Liver (tissue), 9 donors: ENCODE data around the gene BST1. TPM values are rescaled to one million over a fixed set of nuclear protein-coding genes. Genes with fewer than 3 reads are reported as not detected.

ENCODE experiments used
- DNase-seq: peaks from one replicate; pipeline ENCODE4 v3.0.0-alpha.2; 2017; ENCODE audit warnings: low spot score
- H3K27ac ChIP-seq, 2 donors: one replicate each; pipeline ENCODE4 v1.7.0; 2013; ENCODE audit warnings: inconsistent platforms in 2 of 2, low read length in 2 of 2, control low read depth in 1 of 2, low read depth in 1 of 2, mild to moderate bottlenecking in 1 of 2
- H3K27me3 ChIP-seq, 4 donors: one replicate each; pipeline versions ENCODE4 v1.6.1 to v1.7.0; 2013; ENCODE audit warnings: low read length in 3 of 4, inconsistent platforms in 1 of 4, mild to moderate bottlenecking in 1 of 4, moderate library complexity in 1 of 4; ENCODE audit not compliant: control insufficient read depth in 4 of 4, insufficient read depth in 4 of 4
- H3K36me3 ChIP-seq, 4 donors: one replicate each; pipeline versions ENCODE4 v1.6.1 to v1.7.0; 2013; ENCODE audit warnings: low read length in 3 of 4, mild to moderate bottlenecking in 3 of 4, low read depth in 1 of 4, moderate library complexity in 1 of 4; ENCODE audit not compliant: control insufficient read depth in 4 of 4, insufficient read depth in 3 of 4
- H3K4me1 ChIP-seq, 4 donors: one replicate each; pipeline versions ENCODE4 v1.6.1 to v1.7.0; 2013; ENCODE audit warnings: low read length in 3 of 4, mild to moderate bottlenecking in 3 of 4, moderate library complexity in 1 of 4; ENCODE audit not compliant: control insufficient read depth in 4 of 4, insufficient read depth in 4 of 4
- H3K4me3 ChIP-seq, 3 donors: one replicate each; pipeline versions ENCODE4 v1.6.1 to v1.7.0; 2013; ENCODE audit warnings: low read length in 3 of 3, control low read depth in 1 of 3, low read depth in 1 of 3, mild to moderate bottlenecking in 1 of 3
- H3K9ac ChIP-seq, 2 donors: one replicate each; pipeline ENCODE4 v1.7.0; 2013; ENCODE audit warnings: low read length in 2 of 2, mild to moderate bottlenecking in 2 of 2, moderate library complexity in 2 of 2, control low read depth in 1 of 2, low read depth in 1 of 2
- H3K9me3 ChIP-seq, 4 donors: one replicate each; pipeline versions ENCODE4 v1.6.1 to v1.7.0; 2013; ENCODE audit warnings: low read length in 3 of 4; ENCODE audit not compliant: control insufficient read depth in 4 of 4
- EGR1 ChIP-seq, 2 donors: IDR thresholded peaks; 2 replicates each; pipeline ENCODE4 v1.6.1; 2016 to 2018; ENCODE audit warnings: antibody characterized with exemption in 2 of 2, low read depth in 2 of 2
- FOXA1 ChIP-seq: IDR thresholded peaks from 2 replicates; pipeline ENCODE4 v1.6.1; 2016; ENCODE audit warnings: antibody characterized with exemption
- FOXA2 ChIP-seq: IDR thresholded peaks from 2 replicates; pipeline ENCODE4 v1.6.1; 2016; ENCODE audit warnings: antibody characterized with exemption
- GABPA ChIP-seq, 2 donors: IDR thresholded peaks in 1 of 2; conservative IDR thresholded peaks in 1 of 2; 2 replicates each; pipeline ENCODE4 v1.6.1; 2016; ENCODE audit warnings: antibody characterized with exemption in 2 of 2, mild to moderate bottlenecking in 1 of 2, moderate library complexity in 1 of 2
- HNF4A ChIP-seq, 2 donors: conservative IDR thresholded peaks; 2 replicates each; pipeline ENCODE4 v1.6.1; 2016; ENCODE audit warnings: antibody characterized with exemption in 2 of 2, mild to moderate bottlenecking in 2 of 2
- HNF4G ChIP-seq: IDR thresholded peaks from 2 replicates; pipeline ENCODE4 v1.6.1; 2016; ENCODE audit warnings: antibody characterized with exemption
- JUND ChIP-seq, 2 donors: IDR thresholded peaks; 2 replicates each; pipeline ENCODE4 v1.6.1; 2016; ENCODE audit warnings: antibody characterized with exemption in 2 of 2
- NR2F2 ChIP-seq: IDR thresholded peaks from 2 replicates; pipeline ENCODE4 v1.6.1; 2016; ENCODE audit warnings: antibody characterized with exemption
- RAD21 ChIP-seq, 2 donors: IDR thresholded peaks; 2 replicates each; pipeline ENCODE4 v1.6.1; 2016; ENCODE audit warnings: antibody characterized with exemption in 2 of 2, mild to moderate bottlenecking in 2 of 2
- RXRA ChIP-seq, 2 donors: IDR thresholded peaks; 2 replicates each; pipeline ENCODE4 v1.6.1; 2017 to 2018; ENCODE audit warnings: antibody characterized with exemption in 2 of 2, mild to moderate bottlenecking in 1 of 2
- SP1 ChIP-seq: IDR thresholded peaks from 2 replicates; pipeline ENCODE4 v1.6.1; 2018; ENCODE audit warnings: antibody characterized with exemption, mild to moderate bottlenecking
- TAF1 ChIP-seq: conservative IDR thresholded peaks from 2 replicates; pipeline ENCODE4 v1.6.1; 2016; ENCODE audit warnings: antibody characterized with exemption, mild to moderate bottlenecking
- YY1 ChIP-seq: IDR thresholded peaks from 2 replicates; pipeline ENCODE4 v1.6.1; 2016; ENCODE audit warnings: antibody characterized with exemption, mild to moderate bottlenecking
- WGBS: extraction: QIAGEN DNeasy Blood & Tissue Kit; methylation state at CpG from one replicate; pipeline ENCODE4 v1.1.7; 2013; 5-methylcytosine and 5-hydroxymethylcytosine counted together
- polyA plus RNA-seq, 2 donors: library from polyadenylated mRNA; stranded (reverse) in 1 of 2; unstranded in 1 of 2; fragments of 200-250 nt in 1 of 2; fragments of >200 nt in 1 of 2; fragmentation: Nextera tagmentation in 1 of 2; extraction: Ambion mirVana in 1 of 2; gene quantifications; one replicate each; pipeline versions ENCODE4 v1.2.1 to v1.2.3, GENCODE V29; 2013 to 2015
- total RNA-seq, 2 donors: library from RNA; depleted of rRNA; stranded (reverse); fragments of >200 nt; gene quantifications; one replicate each; pipeline ENCODE4 v1.2.3, GENCODE V29; 2014
- TF ChIP-seq, protein P1 (sequence below): IDR thresholded peaks from 2 replicates; pipeline ENCODE4 v1.6.1; 2016; ENCODE audit warnings: antibody characterized with exemption
- TF ChIP-seq, protein P2 (sequence below): fragments of 150-350 bp; IDR thresholded peaks from 2 replicates; pipeline ENCODE4 v1.5.1; 2017; ENCODE audit warnings: improper control_type of control experiment, low read depth, low read length; ENCODE audit not compliant: missing input control
- TF ChIP-seq, protein P3 (sequence below): IDR thresholded peaks from 2 replicates; pipeline ENCODE4 v1.6.1; 2016; ENCODE audit warnings: antibody characterized with exemption
- TF ChIP-seq, protein P4 (sequence below): IDR thresholded peaks from 2 replicates; pipeline ENCODE4 v1.6.1; 2016; ENCODE audit warnings: antibody characterized with exemption, mild to moderate bottlenecking
- TF ChIP-seq, protein P5 (sequence below): IDR thresholded peaks from 2 replicates; pipeline ENCODE4 v1.6.1; 2016; ENCODE audit warnings: antibody characterized with exemption
- donor health status: healthy.
- donor health status: healthy.
- donor health status: healthy.
- donor health status: healthy.
- donor health status: healthy.

The BST1 gene
- total and polyA plus RNA-seq, 4 donors, result 3.7 to 13.2 (median 9.9) TPM

DNA sequence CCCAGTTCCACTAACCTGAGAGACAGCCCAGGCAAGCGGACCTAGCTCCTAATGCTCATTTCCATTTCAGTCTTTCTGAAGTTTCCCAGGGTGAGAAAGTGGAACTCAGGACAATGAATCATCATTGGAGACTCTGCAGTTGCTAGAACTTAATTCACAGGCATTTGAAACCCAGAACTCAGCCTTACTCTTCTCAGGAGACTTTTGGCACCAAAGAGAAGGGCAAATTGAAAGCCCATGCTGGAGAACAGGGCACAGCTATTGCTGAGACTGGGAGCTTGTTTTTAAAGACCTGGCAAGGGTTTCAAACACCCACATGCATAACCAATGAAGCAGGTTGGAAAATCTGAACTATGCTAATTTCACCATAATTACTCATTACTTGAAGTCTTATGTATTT is 36.0 kb downstream of the BST1 start:
- TF ChIP-seq FOXA1 (no peak), SP1 (no peak), TAF1 (no peak), YY1 (no peak), FOXA2 (no peak), HNF4G (no peak), EGR1 (IDR thresholded peaks at IDR 0.05; ENCODE audit: low read depth in 2 of 2) (no peak)
- TF ChIP-seq, protein P1, sequence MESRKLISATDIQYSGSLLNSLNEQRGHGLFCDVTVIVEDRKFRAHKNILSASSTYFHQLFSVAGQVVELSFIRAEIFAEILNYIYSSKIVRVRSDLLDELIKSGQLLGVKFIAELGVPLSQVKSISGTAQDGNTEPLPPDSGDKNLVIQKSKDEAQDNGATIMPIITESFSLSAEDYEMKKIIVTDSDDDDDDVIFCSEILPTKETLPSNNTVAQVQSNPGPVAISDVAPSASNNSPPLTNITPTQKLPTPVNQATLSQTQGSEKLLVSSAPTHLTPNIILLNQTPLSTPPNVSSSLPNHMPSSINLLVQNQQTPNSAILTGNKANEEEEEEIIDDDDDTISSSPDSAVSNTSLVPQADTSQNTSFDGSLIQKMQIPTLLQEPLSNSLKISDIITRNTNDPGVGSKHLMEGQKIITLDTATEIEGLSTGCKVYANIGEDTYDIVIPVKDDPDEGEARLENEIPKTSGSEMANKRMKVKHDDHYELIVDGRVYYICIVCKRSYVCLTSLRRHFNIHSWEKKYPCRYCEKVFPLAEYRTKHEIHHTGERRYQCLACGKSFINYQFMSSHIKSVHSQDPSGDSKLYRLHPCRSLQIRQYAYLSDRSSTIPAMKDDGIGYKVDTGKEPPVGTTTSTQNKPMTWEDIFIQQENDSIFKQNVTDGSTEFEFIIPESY, result no peak
- TF ChIP-seq, protein P2, sequence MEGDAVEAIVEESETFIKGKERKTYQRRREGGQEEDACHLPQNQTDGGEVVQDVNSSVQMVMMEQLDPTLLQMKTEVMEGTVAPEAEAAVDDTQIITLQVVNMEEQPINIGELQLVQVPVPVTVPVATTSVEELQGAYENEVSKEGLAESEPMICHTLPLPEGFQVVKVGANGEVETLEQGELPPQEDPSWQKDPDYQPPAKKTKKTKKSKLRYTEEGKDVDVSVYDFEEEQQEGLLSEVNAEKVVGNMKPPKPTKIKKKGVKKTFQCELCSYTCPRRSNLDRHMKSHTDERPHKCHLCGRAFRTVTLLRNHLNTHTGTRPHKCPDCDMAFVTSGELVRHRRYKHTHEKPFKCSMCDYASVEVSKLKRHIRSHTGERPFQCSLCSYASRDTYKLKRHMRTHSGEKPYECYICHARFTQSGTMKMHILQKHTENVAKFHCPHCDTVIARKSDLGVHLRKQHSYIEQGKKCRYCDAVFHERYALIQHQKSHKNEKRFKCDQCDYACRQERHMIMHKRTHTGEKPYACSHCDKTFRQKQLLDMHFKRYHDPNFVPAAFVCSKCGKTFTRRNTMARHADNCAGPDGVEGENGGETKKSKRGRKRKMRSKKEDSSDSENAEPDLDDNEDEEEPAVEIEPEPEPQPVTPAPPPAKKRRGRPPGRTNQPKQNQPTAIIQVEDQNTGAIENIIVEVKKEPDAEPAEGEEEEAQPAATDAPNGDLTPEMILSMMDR, result no peak
- Histone ChIP-seq H3K9me3 (peaks cover 3 to 18% (median 7%) of the 10 kb centered on the region in 4 donors), H3K4me1 (peaks cover 0 to 14% (median 9%) of the 10 kb centered on the region in 4 donors), H3K9ac (no peak overlapping the region), H3K4me3 (no peak overlapping the region), H3K27ac (no peak overlapping the region), H3K27me3 (no peaks in the 10 kb centered on the region), H3K36me3 (no peaks in the 10 kb centered on the region)
- no peak for DNase-seq
- 92% methylated on average over 1 of the region's 1 CpG for WGBS

DNA sequence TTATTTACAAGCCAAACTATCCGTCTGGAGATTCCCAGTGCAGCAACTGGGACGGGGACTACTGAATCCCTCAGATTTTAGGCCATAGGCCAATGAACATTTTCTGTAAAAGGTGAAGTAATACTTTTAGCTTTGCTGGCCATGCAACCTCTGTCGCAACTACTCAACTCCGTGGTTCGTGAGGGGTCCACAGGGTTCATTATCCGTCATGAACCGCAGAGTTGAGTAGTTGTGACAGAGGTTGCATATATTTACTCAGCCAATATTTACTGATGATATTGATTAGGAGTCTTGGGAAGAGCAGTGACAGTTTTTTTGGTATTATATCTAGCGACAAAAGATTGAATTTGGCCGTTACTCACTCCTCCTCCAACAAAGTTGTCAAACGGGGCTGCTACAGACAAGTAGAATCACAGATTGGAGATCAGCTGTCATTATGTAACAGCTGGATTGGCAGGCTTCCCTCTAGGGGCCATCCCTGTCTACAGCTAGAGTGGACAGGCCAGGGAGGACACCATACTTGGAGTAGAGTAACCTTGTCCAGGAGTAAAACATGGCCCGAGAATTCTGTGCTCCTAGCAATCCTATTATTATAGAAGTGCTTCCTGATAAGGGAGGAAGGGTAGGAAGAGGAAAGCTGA is 38.0 kb downstream of the BST1 start:
- DNase-seq, result peak; percentile 35
- WGBS, result 39% methylated on average over 11 of the region's 11 CpGs
- peak; percentile 37 to 38 for TF ChIP-seq RAD21 (IDR thresholded peaks at IDR 0.05)
- TF ChIP-seq YY1, result peak; percentile 77
- peak; percentile 95 for TF ChIP-seq FOXA2
- TF ChIP-seq, protein P3, sequence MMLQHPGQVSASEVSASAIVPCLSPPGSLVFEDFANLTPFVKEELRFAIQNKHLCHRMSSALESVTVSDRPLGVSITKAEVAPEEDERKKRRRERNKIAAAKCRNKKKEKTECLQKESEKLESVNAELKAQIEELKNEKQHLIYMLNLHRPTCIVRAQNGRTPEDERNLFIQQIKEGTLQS, result peak; percentile 71
- TF ChIP-seq, protein P4, sequence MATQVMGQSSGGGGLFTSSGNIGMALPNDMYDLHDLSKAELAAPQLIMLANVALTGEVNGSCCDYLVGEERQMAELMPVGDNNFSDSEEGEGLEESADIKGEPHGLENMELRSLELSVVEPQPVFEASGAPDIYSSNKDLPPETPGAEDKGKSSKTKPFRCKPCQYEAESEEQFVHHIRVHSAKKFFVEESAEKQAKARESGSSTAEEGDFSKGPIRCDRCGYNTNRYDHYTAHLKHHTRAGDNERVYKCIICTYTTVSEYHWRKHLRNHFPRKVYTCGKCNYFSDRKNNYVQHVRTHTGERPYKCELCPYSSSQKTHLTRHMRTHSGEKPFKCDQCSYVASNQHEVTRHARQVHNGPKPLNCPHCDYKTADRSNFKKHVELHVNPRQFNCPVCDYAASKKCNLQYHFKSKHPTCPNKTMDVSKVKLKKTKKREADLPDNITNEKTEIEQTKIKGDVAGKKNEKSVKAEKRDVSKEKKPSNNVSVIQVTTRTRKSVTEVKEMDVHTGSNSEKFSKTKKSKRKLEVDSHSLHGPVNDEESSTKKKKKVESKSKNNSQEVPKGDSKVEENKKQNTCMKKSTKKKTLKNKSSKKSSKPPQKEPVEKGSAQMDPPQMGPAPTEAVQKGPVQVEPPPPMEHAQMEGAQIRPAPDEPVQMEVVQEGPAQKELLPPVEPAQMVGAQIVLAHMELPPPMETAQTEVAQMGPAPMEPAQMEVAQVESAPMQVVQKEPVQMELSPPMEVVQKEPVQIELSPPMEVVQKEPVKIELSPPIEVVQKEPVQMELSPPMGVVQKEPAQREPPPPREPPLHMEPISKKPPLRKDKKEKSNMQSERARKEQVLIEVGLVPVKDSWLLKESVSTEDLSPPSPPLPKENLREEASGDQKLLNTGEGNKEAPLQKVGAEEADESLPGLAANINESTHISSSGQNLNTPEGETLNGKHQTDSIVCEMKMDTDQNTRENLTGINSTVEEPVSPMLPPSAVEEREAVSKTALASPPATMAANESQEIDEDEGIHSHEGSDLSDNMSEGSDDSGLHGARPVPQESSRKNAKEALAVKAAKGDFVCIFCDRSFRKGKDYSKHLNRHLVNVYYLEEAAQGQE, result peak; percentile 64
- TF ChIP-seq, protein P2, result no peak
- TF ChIP-seq HNF4A (conservative IDR thresholded peaks at IDR 0.05), result peak; percentile 79 to 93
- no peak for TF ChIP-seq TAF1
- TF ChIP-seq EGR1 (IDR thresholded peaks at IDR 0.05; ENCODE audit: low read depth in 2 of 2), result no peak
- TF ChIP-seq HNF4G, result no peak
- TF ChIP-seq GABPA (IDR thresholded peaks at IDR 0.05 in 1 of 2, conservative IDR thresholded peaks at IDR 0.05 in 1 of 2), result peak in 1 of 2 donors; percentile 38
- TF ChIP-seq FOXA1, result peak; percentile 94
- TF ChIP-seq RXRA (IDR thresholded peaks at IDR 0.05), result peak; percentile 97 to 98
- TF ChIP-seq, protein P1, result peak; percentile 66
- peak; percentile 53 for TF ChIP-seq NR2F2
- peak; percentile 85 for TF ChIP-seq SP1
- peak; percentile 53 to 90 for TF ChIP-seq JUND (IDR thresholded peaks at IDR 0.05)
- TF ChIP-seq, protein P5, sequence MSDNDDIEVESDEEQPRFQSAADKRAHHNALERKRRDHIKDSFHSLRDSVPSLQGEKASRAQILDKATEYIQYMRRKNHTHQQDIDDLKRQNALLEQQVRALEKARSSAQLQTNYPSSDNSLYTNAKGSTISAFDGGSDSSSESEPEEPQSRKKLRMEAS, result peak; percentile 75

More for the DNA sequence above, 38.0 kb downstream of the BST1 start:
- peaks cover 4 to 18% (median 8%) of the 10 kb centered on the region in 4 donors for H3K9me3 ChIP-seq
- H3K27ac ChIP-seq, result peak overlapping the region; percentile 56 to 83
- no peaks in the 10 kb centered on the region for H3K27me3 ChIP-seq
- no peak overlapping the region for H3K9ac ChIP-seq
- no peak overlapping the region for H3K4me3 ChIP-seq
- peaks cover 0 to 14% (median 9%) of the 10 kb centered on the region in 4 donors for H3K4me1 ChIP-seq
- H3K36me3 ChIP-seq, result no peaks in the 10 kb centered on the region
